GM18907 (cell line): ENCODE results near the gene C12orf57.
A peak's percentile ranks its signal among the peaks of the same experiment; 100 is the strongest.

Experiments
- ATAC-seq: cut with Tn5 transposase; IDR thresholded peaks from one replicate; pipeline ENCODE4 v1.9.1; 2021; ENCODE audit warnings: mild to moderate bottlenecking, moderate library complexity; ENCODE audit not compliant: unreplicated experiment

C12orf57 gene

DNA sequence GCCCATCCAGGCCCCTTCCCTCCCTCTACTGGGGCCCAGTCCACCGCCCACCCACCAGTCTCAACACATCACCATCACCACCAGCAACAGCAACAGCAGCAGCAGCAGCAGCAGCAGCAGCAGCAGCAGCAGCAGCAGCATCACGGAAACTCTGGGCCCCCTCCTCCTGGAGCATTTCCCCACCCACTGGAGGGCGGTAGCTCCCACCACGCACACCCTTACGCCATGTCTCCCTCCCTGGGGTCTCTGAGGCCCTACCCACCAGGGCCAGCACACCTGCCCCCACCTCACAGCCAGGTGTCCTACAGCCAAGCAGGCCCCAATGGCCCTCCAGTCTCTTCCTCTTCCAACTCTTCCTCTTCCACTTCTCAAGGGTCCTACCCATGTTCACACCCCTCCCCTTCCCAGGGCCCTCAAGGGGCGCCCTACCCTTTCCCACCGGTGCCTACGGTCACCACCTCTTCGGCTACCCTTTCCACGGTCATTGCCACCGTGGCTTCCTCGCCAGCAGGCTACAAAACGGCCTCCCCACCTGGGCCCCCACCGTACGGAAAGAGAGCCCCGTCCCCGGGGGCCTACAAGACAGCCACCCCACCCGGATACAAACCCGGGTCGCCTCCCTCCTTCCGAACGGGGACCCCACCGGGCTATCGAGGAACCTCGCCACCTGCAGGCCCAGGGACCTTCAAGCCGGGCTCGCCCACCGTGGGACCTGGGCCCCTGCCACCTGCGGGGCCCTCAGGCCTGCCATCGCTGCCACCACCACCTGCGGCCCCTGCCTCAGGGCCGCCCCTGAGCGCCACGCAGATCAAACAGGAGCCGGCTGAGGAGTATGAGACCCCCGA, 7.0 kb upstream of the C12orf57 start:
- peak; percentile 6 for ATAC-seq

DNA sequence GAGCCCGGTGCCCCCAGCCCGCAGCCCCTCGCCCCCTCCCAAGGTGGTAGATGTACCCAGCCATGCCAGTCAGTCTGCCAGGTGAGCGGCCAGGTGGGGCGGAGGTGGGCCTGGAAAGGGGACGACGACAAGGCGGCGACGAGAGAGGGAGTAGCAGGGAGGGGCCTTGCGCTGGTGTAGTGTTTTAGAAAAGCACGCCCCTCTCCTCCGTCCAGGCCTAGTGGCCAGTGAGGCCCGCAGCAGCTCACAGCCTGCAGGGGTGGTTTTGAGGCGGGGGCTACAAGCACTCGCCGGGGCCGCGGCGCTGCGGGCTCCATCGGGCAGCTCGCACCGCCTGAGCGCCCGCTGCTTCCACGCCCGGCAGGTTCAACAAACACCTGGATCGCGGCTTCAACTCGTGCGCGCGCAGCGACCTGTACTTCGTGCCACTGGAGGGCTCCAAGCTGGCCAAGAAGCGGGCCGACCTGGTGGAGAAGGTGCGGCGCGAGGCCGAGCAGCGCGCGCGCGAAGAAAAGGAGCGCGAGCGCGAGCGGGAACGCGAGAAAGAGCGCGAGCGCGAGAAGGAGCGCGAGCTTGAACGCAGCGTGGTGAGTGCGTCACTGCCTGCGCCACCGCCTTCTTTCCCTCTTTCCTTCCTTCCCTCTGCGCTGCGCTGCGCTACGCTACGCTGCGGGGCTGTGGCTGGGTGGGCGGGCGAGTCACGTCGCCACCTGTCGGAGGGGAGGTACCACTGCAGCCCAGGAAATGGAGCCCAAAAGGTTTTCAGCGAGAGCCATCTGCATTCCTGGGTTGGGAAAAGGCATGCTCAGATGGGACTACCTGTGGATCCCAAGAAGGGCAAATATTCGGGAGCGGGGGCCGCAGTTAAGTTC, 6.1 kb upstream of the C12orf57 start:
- ATAC-seq = peak; percentile 82

DNA sequence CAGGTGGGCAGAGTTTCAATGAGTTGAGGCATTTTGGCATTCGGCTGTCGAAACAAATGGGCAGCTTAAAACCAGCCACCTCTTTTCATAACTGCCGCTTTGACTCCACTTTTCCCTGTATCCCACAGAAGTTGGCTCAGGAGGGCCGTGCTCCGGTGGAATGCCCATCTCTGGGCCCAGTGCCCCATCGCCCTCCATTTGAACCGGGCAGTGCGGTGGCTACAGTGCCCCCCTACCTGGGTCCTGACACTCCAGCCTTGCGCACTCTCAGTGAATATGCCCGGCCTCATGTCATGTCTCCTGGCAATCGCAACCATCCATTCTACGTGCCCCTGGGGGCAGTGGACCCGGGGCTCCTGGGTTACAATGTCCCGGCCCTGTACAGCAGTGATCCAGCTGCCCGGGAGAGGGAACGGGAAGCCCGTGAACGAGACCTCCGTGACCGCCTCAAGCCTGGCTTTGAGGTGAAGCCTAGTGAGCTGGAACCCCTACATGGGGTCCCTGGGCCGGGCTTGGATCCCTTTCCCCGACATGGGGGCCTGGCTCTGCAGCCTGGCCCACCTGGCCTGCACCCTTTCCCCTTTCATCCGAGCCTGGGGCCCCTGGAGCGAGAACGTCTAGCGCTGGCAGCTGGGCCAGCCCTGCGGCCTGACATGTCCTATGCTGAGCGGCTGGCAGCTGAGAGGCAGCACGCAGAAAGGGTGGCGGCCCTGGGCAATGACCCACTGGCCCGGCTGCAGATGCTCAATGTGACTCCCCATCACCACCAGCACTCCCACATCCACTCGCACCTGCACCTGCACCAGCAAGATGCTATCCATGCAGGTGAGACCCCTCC, 5.2 kb upstream of the C12orf57 start:
- no peak for ATAC-seq

DNA sequence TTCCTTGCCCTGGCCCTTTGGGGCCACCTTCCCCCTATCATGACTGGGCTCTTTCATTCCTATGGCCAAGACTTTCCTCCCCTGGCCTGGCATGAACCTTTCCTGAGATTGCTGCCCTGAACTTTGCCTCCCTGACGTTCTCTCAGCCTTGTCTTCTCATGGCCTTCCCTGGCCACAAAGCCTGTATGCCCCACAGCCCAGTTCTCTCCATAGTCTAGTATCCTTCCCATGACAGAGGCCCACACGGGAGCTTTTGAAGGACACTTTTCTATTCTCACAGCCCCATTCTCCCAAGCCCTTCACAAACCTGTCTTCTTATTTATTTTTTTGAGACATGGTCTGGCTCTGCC, 4.7 kb upstream of the C12orf57 start:
- no peak for ATAC-seq

DNA sequence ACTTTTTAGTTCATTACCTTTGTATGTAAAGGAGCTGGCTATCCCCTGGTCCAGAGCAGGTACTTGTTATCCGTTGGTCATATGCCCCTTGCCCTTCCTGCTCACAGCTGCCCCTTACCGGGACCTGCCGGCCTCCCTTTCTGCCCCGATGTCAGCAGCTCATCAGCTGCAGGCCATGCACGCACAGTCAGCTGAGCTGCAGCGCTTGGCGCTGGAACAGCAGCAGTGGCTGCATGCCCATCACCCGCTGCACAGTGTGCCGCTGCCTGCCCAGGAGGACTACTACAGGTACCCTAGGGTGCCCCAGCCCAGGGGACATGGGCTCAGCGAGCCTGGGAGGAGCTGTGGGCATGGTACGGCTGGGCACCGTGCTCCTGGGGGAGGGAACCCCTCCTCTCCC, 2.6 kb upstream of the C12orf57 start:
- ATAC-seq = no peak

DNA sequence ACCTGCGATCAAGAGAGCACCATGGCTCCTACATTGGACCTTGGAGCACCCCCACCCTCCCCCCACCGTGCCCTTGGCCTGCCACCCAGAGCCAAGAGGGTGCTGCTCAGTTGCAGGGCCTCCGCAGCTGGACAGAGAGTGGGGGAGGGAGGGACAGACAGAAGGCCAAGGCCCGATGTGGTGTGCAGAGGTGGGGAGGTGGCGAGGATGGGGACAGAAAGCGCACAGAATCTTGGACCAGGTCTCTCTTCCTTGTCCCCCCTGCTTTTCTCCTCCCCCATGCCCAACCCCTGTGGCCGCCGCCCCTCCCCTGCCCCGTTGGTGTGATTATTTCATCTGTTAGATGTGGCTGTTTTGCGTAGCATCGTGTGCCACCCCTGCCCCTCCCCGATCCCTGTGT, 2.0 kb upstream of the C12orf57 start:
- no peak for ATAC-seq

DNA sequence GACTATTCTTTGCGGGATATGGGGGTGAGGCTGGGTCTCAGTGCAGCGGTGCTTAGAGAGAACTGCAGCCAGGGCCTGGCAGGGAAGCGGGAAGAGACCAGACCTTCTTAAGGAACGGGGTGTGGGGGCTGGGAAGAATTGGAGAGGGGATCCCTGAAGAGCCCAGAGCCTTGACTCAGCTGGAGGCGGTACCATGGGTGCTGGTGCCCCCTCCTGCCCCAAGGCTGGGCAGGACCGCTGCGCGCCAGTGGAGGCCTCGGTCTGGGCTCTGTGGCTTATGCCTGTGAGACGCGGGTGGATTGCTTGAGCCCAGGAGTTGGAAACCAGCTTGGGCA, 1.5 kb upstream of the C12orf57 start:
- ATAC-seq = no peak

DNA sequence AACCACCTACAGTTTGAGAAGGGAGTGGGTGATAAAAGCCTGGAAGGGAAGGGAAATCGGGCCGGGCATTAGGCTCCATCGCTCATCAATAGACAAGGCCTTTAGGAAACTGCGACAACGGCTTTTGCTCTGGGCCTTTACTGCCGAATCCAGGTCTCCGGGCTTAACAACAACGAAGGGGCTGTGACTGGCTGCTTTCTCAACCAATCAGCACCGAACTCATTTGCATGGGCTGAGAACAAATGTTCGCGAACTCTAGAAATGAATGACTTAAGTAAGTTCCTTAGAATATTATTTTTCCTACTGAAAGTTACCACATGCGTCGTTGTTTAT, 467 bp upstream of the C12orf57 start:
- peak; percentile 34 for ATAC-seq

DNA sequence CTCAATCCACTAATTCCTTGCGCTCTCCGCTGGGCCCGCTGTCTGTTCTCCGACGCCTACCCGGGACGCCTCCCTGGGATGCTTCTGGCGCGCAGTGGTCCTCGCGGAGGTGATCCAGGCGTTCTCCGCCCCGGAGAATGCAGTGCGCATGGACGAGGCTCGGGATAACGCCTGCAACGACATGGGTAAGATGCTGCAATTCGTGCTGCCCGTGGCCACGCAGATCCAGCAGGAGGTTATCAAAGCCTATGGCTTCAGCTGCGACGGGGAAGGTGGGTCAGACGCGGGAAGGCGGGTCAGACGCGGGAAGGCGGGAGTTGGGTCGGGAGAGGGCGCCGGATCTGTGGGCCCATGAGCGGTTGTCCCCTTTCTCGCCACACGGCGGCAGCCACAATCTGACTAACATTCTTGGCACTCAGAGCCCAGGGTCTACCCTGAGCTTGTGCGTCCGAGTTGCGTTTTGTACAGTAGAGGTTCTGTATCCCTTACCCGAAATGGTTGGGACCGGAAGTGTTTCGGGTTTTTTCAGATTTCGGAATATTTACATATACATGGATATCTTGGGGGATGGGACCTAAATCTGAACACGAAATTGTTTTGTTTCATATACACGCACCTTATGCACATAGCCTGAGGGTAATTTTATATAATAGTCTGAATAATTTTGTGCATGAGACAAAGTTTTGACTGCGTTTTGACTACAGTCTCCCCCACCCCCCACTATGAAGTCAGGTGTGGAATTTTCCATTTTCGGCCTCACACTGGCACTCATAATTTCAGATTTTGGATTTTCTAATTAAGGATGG, 762 bp downstream of the C12orf57 start:
- ATAC-seq = peak; percentile 46

DNA sequence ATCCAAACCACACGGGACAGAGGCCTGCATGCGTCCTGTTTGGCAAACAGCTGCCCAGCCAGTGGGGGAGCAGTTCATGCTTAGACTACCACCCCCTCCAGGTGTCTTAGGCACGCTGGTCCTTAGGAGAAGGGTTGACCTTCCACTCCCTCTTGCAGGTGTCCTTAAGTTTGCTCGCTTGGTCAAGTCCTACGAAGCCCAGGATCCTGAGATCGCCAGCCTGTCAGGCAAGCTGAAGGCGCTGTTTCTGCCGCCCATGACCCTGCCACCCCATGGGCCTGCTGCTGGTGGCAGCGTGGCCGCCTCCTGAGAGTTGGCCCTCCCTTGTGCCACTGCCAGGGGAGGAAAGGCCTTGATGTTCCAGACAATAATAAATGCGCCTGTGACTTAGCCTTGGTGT, 1.8 kb downstream of the C12orf57 start:
- ATAC-seq = no peak

DNA sequence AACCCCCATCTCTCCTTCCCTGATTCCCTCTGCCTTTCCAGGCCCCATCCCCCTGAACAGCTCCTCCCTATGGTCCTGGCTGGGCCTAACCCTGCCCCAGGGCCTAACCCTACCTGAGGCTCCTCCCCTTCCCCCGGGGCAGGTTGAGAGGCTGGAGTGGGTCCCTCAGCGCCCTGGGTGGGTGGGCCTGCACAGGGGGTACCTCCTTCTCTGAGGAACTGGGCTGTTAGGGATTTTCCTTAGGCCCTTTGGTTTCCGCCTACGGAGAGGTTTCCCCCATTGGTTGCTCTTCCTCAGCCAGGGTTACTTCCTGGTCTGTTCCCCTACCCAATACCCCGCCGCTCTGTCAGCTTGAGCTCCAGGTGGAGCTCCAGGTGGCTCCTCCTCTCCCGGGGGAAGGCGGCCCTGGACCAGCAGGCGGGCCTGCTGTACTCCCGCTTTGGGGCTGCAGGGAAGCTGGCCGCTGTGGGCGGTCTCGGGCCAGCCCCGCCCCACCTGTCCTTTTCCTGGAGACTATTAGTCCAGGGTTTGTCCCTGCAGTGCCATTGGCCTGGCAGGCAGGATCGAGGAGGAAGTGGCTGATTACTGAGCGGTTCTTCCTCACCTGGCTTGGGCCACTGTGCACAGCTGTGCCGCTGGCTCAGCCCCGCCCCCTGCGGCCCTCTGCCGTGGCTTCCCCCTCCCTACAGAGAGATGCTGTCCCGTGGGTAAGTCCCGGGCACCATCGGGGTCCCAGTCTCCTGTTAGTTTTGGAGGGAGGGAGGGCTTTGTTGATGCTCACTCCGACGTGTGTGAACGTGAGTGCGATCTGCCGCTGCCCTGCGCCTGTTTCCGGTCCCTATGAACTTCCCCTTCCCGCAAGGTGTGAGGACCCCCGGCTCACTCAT, 2.5 kb downstream of the C12orf57 start:
- ATAC-seq = peak; percentile 16

DNA sequence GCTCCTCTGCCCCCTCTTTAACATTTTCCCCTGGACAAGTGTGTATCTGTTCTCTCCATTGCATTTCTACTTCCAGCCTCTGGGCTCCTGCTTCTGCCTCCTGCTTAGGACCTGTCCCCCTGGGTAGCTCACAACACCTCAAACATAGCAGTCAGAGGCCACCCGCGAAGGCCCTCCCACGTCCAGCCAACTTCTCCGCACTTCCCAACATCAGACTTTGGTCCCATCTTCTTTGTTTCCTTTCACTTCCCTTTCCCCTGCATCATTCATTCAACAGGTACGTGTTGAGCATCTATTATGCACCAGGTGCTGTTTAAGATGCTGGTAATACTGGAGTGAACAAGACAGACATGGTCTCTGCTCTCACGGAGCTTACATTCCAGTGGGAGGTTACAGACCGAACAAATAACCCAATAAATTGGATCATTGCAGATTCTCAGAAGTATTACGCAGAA, 3.1 kb downstream of the C12orf57 start:
- ATAC-seq = no peak

DNA sequence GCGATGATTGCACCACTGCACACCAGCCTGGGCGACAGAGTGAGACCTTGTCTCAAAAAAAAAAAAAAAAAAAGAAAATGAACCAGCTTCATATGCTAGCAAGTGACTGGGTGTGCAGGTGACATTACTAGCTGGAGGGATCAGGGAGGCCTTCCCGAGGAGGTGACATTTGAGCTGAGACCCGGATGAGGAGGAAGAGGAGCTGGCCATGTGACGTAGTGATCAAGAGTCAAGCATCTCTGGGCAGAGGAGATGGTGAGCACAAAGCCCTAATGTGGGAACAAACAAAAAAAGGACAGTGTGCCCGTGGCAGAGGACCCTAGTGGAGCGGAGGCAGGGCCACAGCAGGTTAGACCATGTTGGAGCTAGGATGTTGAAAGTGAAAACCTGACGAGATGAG, 3.8 kb downstream of the C12orf57 start:
- ATAC-seq = no peak

DNA sequence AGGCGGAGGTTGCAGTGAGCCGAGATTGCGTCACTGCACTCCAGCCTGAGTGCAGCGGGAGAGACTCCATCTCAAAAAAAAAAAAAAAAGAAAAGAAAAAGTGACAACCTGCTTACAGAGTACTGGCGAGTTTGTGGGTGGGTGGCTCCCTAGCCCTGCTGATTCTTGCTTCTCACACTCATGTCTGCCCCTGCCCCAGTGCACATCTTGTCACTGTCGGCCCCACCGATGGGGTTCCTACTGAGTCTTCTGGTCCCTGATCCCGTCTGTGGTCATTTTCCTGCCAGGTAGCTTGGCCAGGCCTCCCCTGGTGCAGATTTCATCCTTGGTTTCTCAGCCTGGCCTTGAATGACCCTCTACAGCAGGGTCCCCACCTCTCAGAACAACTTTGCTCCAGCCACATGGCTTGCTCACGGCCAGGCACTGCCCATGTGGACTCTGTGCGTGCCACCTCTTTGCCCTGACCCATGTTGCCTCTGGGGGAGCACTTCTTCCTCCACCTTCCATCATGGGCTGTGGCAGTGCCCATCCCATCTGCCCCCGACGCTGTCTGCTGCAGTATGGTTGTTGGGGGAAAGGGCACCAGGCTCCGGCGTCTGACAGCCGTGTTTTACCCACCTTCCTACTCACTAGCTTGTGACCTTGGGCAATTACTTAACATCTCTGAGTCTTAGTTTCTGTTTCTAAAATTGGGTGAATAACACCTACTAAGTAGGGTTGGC, 5.2 kb downstream of the C12orf57 start:
- ATAC-seq = no peak

DNA sequence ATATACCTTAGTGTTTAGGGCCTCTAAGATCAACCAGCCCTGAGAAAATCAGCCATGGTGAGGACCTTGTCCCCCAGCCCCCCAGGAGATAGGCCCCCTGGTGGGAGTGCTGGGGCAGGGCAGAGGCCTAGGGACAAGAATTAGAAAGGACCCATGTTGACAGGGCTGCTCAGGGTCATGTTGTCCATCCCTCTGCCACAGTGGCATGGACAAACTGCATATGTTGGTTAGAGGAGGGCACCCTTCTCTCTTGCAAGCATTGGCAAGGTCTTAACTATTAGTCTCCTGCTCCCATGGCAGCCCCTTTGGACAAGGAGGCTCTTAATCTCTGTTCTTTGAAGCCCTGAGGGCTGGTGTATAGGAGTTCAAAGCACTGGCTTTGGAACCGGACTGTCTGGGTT, 6.6 kb downstream of the C12orf57 start:
- no peak for ATAC-seq

DNA sequence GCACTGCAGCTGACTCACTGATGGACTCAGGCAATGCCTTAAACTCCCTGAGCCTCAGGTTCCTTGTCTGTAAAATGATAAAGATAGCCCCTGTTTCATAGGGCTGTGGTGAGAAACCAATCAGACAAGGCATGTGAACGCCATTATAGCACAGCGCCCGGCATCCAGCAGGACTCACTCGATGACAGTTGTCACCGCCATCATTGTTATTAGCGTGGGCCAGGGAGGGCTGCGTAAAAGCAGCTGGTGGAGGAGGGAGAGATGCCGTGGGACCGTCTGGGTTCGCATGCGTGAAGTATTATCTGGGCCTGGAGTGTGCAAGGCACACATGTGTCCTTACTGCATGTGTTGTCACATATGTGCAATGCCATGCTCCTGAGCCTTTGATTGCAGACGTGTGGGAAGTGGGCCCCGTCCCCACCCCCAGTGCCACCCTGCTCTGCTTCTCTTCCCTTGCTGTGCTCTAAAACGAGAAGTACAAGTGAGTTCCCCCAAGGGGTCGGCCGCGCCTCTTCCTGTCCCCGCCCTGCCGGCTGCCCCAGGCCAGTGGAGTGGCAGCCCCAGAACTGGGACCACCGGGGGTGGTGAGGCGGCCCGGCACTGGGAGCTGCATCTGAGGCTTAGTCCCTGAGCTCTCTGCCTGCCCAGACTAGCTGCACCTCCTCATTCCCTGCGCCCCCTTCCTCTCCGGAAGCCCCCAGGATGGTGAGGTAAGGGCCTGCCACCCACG, 7.2 kb downstream of the C12orf57 start, which contains the start of gene PTPN6:
PTPN6 (plus strand) TSS at position 546 of the 730 bp plus-strand sequence; CDS start at position 703, 157 bp downstream.
- no peak for ATAC-seq

DNA sequence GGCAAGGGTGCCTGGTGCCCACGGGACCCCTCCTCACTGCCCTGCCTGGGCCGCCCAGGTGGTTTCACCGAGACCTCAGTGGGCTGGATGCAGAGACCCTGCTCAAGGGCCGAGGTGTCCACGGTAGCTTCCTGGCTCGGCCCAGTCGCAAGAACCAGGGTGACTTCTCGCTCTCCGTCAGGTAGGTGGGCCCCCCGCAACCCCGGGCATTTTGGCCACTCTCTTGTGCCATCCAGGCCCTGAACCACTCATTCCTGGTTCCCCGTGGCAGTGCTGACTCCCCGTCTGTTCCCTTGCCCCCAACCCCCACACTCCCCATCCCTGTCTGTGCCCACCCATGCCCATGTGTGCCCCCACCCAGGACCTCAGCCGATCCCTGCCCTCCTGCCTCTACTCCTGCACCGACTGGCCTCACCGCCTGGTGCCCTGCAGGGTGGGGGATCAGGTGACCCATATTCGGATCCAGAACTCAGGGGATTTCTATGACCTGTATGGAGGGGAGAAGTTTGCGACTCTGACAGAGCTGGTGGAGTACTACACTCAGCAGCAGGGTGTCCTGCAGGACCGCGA, 7.8 kb downstream of the C12orf57 start:
- no peak for ATAC-seq
